ENCODE data around the gene IBA57. TPM values are rescaled to one million over a fixed set of nuclear protein-coding genes. Genes with fewer than 3 reads are reported as not detected.

IBA57 gene
- total RNA-seq, 2 donors from 2014 or later = 11.0 to 16.9 TPM

DNA sequence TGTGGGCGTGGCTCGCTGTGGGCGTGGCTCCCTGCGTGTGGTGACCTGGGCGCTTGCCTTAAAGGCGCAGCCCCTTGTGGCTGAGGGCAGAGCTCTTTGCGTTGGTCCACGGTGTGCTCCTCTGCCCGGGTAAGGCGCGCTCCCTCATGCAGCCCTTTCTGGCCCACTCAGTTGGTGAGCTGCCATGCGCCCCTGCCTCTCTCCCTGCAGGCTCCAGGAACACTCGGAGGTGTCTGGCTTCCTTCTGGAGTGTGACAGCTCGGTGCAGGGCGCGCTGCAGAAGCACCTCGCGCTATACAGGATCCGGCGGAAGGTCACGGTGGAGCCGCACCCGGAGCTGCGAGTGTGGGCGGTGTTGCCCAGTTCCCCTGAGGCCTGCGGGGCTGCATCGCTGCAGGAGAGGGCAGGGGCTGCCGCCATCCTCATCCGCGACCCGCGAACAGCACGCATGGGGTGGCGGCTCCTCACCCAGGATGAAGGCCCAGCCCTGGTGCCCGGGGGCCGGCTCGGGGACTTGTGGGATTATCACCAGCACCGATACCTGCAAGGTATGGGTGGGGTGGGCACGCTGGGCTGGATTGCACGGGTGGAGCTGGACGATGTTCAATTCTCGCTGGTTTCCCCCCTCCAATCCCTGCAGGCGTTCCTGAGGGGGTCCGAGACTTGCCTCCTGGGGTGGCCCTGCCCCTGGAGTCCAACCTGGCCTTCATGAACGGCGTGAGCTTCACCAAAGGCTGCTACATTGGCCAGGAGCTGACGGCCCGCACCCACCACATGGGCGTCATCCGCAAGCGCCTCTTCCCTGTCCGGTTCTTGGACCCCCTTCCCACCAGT, 9.1 kb downstream of the IBA57 start:
- Histone ChIP-seq H3K27me3 (no peaks in the 10 kb centered on the region), H3K36me3 (no peaks in the 10 kb centered on the region), H3K9ac (ENCODE audit: low read depth in 2 of 2, low read length in 2 of 2) (no peak overlapping the region), H3K27ac (no peak overlapping the region), H3K4me3 (peak overlapping the region; percentile 16), H3K4me1 (no peaks in the 10 kb centered on the region), H3K9me3 (no peaks in the 10 kb centered on the region)
- intact Hi-C loops (cut with DNase I) = loop anchor here (5.0 kb wide), 1 partner anchor 42 kb away; no protein-coding TSS in a partner anchor
- no peak for DNase-seq
- TF ChIP-seq CTCF (IDR thresholded peaks at IDR 0.05) = no peak

GRCh38 chr1:228175316-228176023, 9.9 kb downstream of the IBA57 start:
- no peaks in the 10 kb centered on the region for H3K27me3 ChIP-seq
- H3K4me3 ChIP-seq = no peak overlapping the region
- H3K27ac ChIP-seq = no peak overlapping the region
- no peaks in the 10 kb centered on the region for H3K9me3 ChIP-seq
- no peak for TF ChIP-seq CTCF (IDR thresholded peaks at IDR 0.05)
- H3K9ac ChIP-seq (ENCODE audit: low read depth in 2 of 2, low read length in 2 of 2) = no peak overlapping the region
- H3K36me3 ChIP-seq = no peaks in the 10 kb centered on the region
- no peaks in the 10 kb centered on the region for H3K4me1 ChIP-seq
- intact Hi-C loops (cut with DNase I) = no loop called here
- no peak for DNase-seq

DNA sequence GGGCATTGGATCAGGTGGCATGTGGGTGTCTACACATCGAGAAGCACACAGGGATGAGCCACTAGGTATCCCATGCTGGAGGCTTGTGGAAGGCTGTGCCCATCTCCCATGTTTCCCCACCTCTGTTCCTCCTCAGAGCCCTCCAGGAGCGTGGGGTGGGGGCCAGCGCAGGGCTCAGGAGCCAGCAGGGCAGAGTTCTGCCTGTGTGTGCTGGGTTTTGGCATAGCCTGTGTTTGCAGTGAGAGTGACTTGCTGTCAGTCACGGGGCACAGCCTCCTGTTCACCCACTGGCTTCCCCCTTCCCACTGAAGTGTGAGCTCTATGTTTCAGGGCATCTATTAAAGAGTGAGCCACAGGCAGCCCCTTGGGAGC, 10.4 kb downstream of the IBA57 start:
- DNase-seq = no peak
- no peaks in the 10 kb centered on the region for H3K27me3 ChIP-seq

DNA sequence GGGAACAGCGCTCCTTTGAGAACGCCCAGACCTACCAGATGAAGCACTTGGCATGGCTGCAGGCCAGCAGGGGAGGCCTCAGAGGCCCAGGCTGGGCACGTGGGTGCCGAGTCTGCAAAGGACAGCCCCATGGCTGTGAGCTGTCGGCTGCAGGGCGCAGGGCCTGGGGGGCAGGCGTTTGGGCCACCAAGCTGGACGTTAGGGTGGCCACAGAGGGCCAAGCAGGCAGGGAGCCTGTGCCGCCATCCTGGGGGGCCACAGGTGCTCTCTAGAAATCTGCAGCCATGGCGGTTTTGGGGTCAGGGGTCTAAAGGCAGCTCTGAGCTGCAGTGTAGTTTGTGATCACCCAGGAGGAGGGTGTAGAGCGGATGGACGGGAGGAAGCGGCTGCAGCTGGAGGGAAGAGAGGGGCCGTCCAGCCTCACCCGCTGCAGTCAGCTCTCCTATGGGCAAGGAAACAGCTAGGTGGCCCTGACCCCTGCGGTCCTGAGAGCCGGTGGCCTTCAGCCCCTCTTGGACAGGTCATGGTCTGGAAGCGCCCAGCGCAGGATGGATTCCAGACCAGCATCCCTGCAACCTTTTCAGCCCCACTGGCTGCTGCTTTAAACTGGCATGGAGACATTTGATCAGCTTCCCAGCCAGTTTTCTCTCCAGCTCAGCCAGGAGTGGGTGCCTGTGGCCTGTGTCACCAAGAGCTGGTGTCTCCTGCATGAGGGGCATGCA, 11.0 kb downstream of the IBA57 start:
- Histone ChIP-seq H3K27ac (no peak overlapping the region), H3K9me3 (no peaks in the 10 kb centered on the region)
- DNase-seq = no peak

More for the DNA sequence above, 10.4 kb downstream of the IBA57 start:
- no peaks in the 10 kb centered on the region for H3K9me3 ChIP-seq
- H3K9ac ChIP-seq (ENCODE audit: low read depth in 2 of 2, low read length in 2 of 2) = no peak overlapping the region
- no peak overlapping the region for H3K4me3 ChIP-seq
- H3K27ac ChIP-seq = no peak overlapping the region
- intact Hi-C loops (cut with DNase I) = no loop called here
- no peak for TF ChIP-seq CTCF (IDR thresholded peaks at IDR 0.05)
- H3K4me1 ChIP-seq = no peaks in the 10 kb centered on the region
- no peaks in the 10 kb centered on the region for H3K36me3 ChIP-seq

More for the DNA sequence above, 11.0 kb downstream of the IBA57 start:
- Histone ChIP-seq H3K9ac (ENCODE audit: low read depth in 2 of 2, low read length in 2 of 2) (peak overlapping the region in 1 of 2 donors; percentile 24), H3K27me3 (no peaks in the 10 kb centered on the region), H3K4me1 (no peaks in the 10 kb centered on the region), H3K4me3 (no peak overlapping the region), H3K36me3 (no peaks in the 10 kb centered on the region)
- intact Hi-C loops (cut with DNase I) = no loop called here
- TF ChIP-seq CTCF (IDR thresholded peaks at IDR 0.05) = no peak
